K562 (cell line): ENCODE data around the gene GPR68. TPM values are rescaled to one million over a fixed set of nuclear protein-coding genes. Genes with fewer than 3 reads are reported as not detected.
A peak's percentile ranks its signal among the peaks of the same experiment; 100 is the strongest.

Experiments
- ARID1B ChIP-seq: fragments of 450-650 bp; IDR thresholded peaks from 2 replicates; pipeline ENCODE4 v1.6.1; 2016; ENCODE audit warnings: antibody characterized with exemption, mild to moderate bottlenecking, inconsistent platforms
- ATF6 ChIP-seq: sonication (generic); formaldehyde crosslinking; IDR thresholded peaks from 2 replicates; pipeline ENCODE4 v1.4.0; 2020; ENCODE audit warnings: mild to moderate bottlenecking, missing genetic modification reagents
- BCL6 ChIP-seq: fragments of 250-450 bp; sonication (Bioruptor Pico); IDR thresholded peaks from 2 replicates; pipeline ENCODE4 v1.4.0; 2020
- ERF ChIP-seq: fragments of 450-650 bp; formaldehyde crosslinking; IDR thresholded peaks from 2 replicates; pipeline ENCODE4 v1.4.0; 2020; ENCODE audit warnings: mild to moderate bottlenecking, mixed read lengths
- ILK ChIP-seq: fragments of 450-650 bp; IDR thresholded peaks from 2 replicates; pipeline ENCODE4 v1.6.1; 2016; ENCODE audit warnings: missing genetic modification characterization, low read depth, mild to moderate bottlenecking, missing compliant biosample characterization, moderate library complexity, borderline replicate concordance
- MAZ ChIP-seq, 2 experiments: fragments of 450-650 bp in 1 of 2; sonication (generic) in 1 of 2; formaldehyde crosslinking; IDR thresholded peaks in 1 of 2; conservative IDR thresholded peaks in 1 of 2; 2 replicates each; pipeline versions ENCODE4 v1.4.0 to v1.5.0; 2020; ENCODE audit warnings: mild to moderate bottlenecking in 1 of 2, missing genetic modification reagents in 1 of 2
- SRSF1 ChIP-seq: fragments of 200-400 bp; formaldehyde crosslinking; IDR thresholded peaks from 2 replicates; pipeline ENCODE4 v1.6.1; 2017; ENCODE audit warnings: mild to moderate bottlenecking, low read depth, low read length, moderate library complexity
- ZBTB40 ChIP-seq, 2 experiments: fragments of 450-650 bp in 1 of 2; sonication (generic) in 1 of 2; formaldehyde crosslinking in 1 of 2; IDR thresholded peaks; 2 replicates each; pipeline versions ENCODE4 v1.7.1 to v1.9.0; 2016 to 2022; ENCODE audit warnings: inconsistent platforms in 1 of 2, mild to moderate bottlenecking in 1 of 2, missing genetic modification reagents in 1 of 2
- ZNF316 ChIP-seq: fragments of 450-650 bp; IDR thresholded peaks from 2 replicates; pipeline ENCODE4 v1.6.1; 2016
- ZNF740 ChIP-seq, 3 experiments: fragments of 200-800 bp in 1 of 3; sonication (Bioruptor generic) in 1 of 3; sonication (generic) in 1 of 3; formaldehyde crosslinking in 1 of 3; IDR thresholded peaks; 2 replicates each; pipeline versions ENCODE4 v1.6.1 to v1.8.0; 2016 to 2022; ENCODE audit warnings: mild to moderate bottlenecking in 2 of 3, missing compliant biosample characterization in 2 of 3, missing genetic modification characterization in 2 of 3, missing genetic modification reagents in 1 of 3
- ZNF830 ChIP-seq: fragments of 250-450 bp; sonication (Bioruptor Pico); IDR thresholded peaks from 2 replicates; pipeline ENCODE4 v1.5.0; 2021; ENCODE audit warnings: mild to moderate bottlenecking
- polyA plus RNA-seq, 8 experiments: library from polyadenylated mRNA; depleted of rRNA in 4 of 8; stranded (reverse) in 5 of 8; unstranded in 3 of 8; fragments of >200 nt; fragmentation: Nextera tagmentation in 2 of 8; fragmentation: Illumina TruSeq in 1 of 8; extraction: Ambion mirVana in 2 of 8; extraction: Trizol in 1 of 8; gene quantifications; 2 replicates each; pipeline versions ENCODE4 v1.2.1 to v1.2.3, GENCODE V29; 2011 to 2014; ENCODE audit warnings: inconsistent platforms in 1 of 8, missing spikeins in 1 of 8
- total RNA-seq, 7 experiments: library from RNA; depleted of rRNA in 6 of 7; stranded (reverse); fragments of >200 nt in 6 of 7; fragmentation: Illumina TruSeq in 2 of 7; extraction: Trizol in 2 of 7; gene quantifications; 2 replicates each; pipeline versions ENCODE4 v1.2.1 to v1.2.3, GENCODE V29; 2011 to 2021; ENCODE audit warnings: low replicate concordance in 1 of 7

Gene GPR68
- total and polyA plus RNA-seq, 9 of the 15 experiments (the other 6 are each of a cell fraction or from before 2014, with no cell fraction given), result 0.41 to 9.4 (median 3.7) TPM

GRCh38 chr14:91202234-91202974, 42.1 kb downstream of the GPR68 start (continued):
- 0 out of 2 replicates have a peak, but pooled peaks have one; percentile 67 for TF ChIP-seq ATF6 (CRISPR knock-in tag)
- peak in 1 of 2 experiments; percentile 69; a peak in 2 of 4 replicates for TF ChIP-seq MAZ (CRISPR knock-in tag; conservative IDR thresholded peaks at IDR 0.05 in 1 of 2, IDR thresholded peaks at IDR 0.05 in 1 of 2)
- TF ChIP-seq SRSF1, result no peak
- peak; percentile 91 for TF ChIP-seq ARID1B
- TF ChIP-seq ILK (tag), result no peak
- peak; percentile 84 for TF ChIP-seq ZBTB40 (IDR thresholded peaks at IDR 0.05)
- TF ChIP-seq ZBTB40 (CRISPR knock-in tag; IDR thresholded peaks at IDR 0.05), result no peak
- TF ChIP-seq BCL6 (CRISPR knock-in tag), result no peak
- no peak for TF ChIP-seq ZNF316
- no peak for TF ChIP-seq ZNF740 (CRISPR knock-in tag; IDR thresholded peaks at IDR 0.05)
- TF ChIP-seq ZNF740 (tag; IDR thresholded peaks at IDR 0.05), result no peak
- no peak for TF ChIP-seq ERF (CRISPR knock-in tag)
- TF ChIP-seq ZNF830 (CRISPR knock-in tag), result no peak
